MM.1S (cell line): ENCODE results near the gene CT45A9.

Source experiments
- DNase-seq: peaks from one replicate; pipeline ENCODE4 v3.0.0-alpha.2; 2015
- H2AFZ ChIP-seq: fragments of 300-600 bp; sonication (generic); 2 replicates; pipeline ENCODE4 v1.6.0; 2016; ENCODE audit warnings: antibody characterized with exemption, low read length
- H3F3A ChIP-seq: fragments of 300-600 bp; sonication (generic); 2 replicates; pipeline ENCODE4 v1.6.1; 2016; ENCODE audit warnings: mild to moderate bottlenecking, antibody characterized with exemption, low read length, moderate library complexity, mixed read lengths; ENCODE audit not compliant: insufficient read depth
- H3K27ac ChIP-seq: fragments of 300-600 bp; sonication (generic); 2 replicates; pipeline ENCODE4 v1.5.1; 2016; ENCODE audit warnings: mild to moderate bottlenecking, low read length
- H3K27me3 ChIP-seq: fragments of 300-600 bp; sonication (generic); replicated peaks from 2 replicates; pipeline ENCODE4 v1.6.0; 2016; ENCODE audit warnings: low read length; ENCODE audit not compliant: insufficient read depth
- H3K36me3 ChIP-seq: fragments of 300-600 bp; sonication (generic); replicated peaks from 2 replicates; pipeline ENCODE4 v1.6.1; 2016; ENCODE audit warnings: mild to moderate bottlenecking, low read length, mixed read lengths; ENCODE audit not compliant: insufficient read depth
- H3K4me1 ChIP-seq: fragments of 300-600 bp; sonication (generic); 2 replicates; pipeline ENCODE4 v1.6.1; 2016; ENCODE audit warnings: low read length, mixed read lengths
- H3K4me2 ChIP-seq: fragments of 300-600 bp; sonication (generic); 2 replicates; pipeline ENCODE4 v1.6.0; 2016; ENCODE audit warnings: low read depth, low read length
- H3K4me3 ChIP-seq: fragments of 300-600 bp; sonication (generic); 2 replicates; pipeline ENCODE4 v1.5.1; 2016; ENCODE audit warnings: low read length, mixed read lengths
- H3K79me2 ChIP-seq: fragments of 300-600 bp; sonication (generic); 2 replicates; pipeline ENCODE4 v1.6.1; 2016; ENCODE audit warnings: mixed run types, low read length, mixed read lengths
- H3K9ac ChIP-seq: fragments of 300-600 bp; sonication (generic); 2 replicates; pipeline ENCODE4 v1.6.1; 2016; ENCODE audit warnings: low read length, mixed read lengths
- H3K9me2 ChIP-seq: fragments of 300-600 bp; sonication (generic); replicated peaks from 2 replicates; pipeline ENCODE4 v1.6.1; 2016; ENCODE audit warnings: mild to moderate bottlenecking, low read length, mixed read lengths; ENCODE audit not compliant: insufficient read depth
- H3K9me3 ChIP-seq: fragments of 300-600 bp; sonication (generic); replicated peaks from 2 replicates; pipeline ENCODE4 v1.6.1; 2016; ENCODE audit warnings: mild to moderate bottlenecking, low read length, mixed read lengths; ENCODE audit not compliant: insufficient read depth
- H4K20me1 ChIP-seq: fragments of 300-600 bp; sonication (generic); 2 replicates; pipeline ENCODE4 v1.6.1; 2016; ENCODE audit warnings: mild to moderate bottlenecking, low read length, moderate library complexity, mixed read lengths; ENCODE audit not compliant: insufficient read depth
- CTCF ChIP-seq: fragments of 300-600 bp; sonication (generic); IDR thresholded peaks from 2 replicates; pipeline ENCODE4 v1.5.1; 2016; ENCODE audit warnings: antibody characterized with exemption, low read length, mixed read lengths
- EZH2 ChIP-seq: fragments of 300-600 bp; sonication (generic); optimal IDR thresholded peaks from 2 replicates; pipeline ENCODE3; 2017; ENCODE audit warnings: low read depth, mild to moderate bottlenecking, antibody characterized with exemption, low read length, mixed read lengths
- EZH2phosphoT487 ChIP-seq: fragments of 300-600 bp; sonication (generic); IDR thresholded peaks from 2 replicates; pipeline ENCODE4 v1.6.1; 2018; ENCODE audit warnings: antibody characterized with exemption, low read length

Gene CT45A9

GRCh38 chrX:135893294-135893817, 21.7 kb upstream of the CT45A9 start, which contains the start of the genes CT45A10 and SAGE1:
CT45A10 (minus strand) TSS chrX:135893444; CDS start chrX:135885344, 8,100 bp downstream.
SAGE1 (plus strand) TSS chrX:135893716; CDS start chrX:135896243, 2,527 bp downstream.
- Histone ChIP-seq H3K4me1 (no peaks in the 10 kb centered on the region), H2AFZ (no peak within 1 kb of the TSS), H3K4me2 (no peak within 1 kb of the TSS), H3K27ac (no peak within 1 kb of the TSS), H3K9me3 (no peaks in the 10 kb centered on the region), H3K9me2 (no peaks in the 10 kb centered on the region), H3K9ac (no peak within 1 kb of the TSS), H3F3A (no peaks in the 10 kb centered on the region), H3K79me2 (no peaks in the 10 kb centered on the region), H3K36me3 (no peaks in the 10 kb centered on the region), H3K4me3 (no peak within 1 kb of the TSS), H4K20me1 (no peaks in the 10 kb centered on the region), H3K27me3 (no peaks in the 10 kb centered on the region)
- no peak for TF ChIP-seq EZH2
- TF ChIP-seq CTCF = no peak
- no peak for TF ChIP-seq EZH2phosphoT487
- DNase-seq = no peak

- Histone ChIP-seq H3K4me2 (no peak overlapping the region), H3K4me3 (no peak overlapping the region), H3F3A (no peaks in the 10 kb centered on the region), H3K9ac (no peak overlapping the region), H3K9me2 (no peaks in the 10 kb centered on the region), H3K36me3 (no peaks in the 10 kb centered on the region), H3K27me3 (no peaks in the 10 kb centered on the region), H3K4me1 (no peaks in the 10 kb centered on the region), H3K79me2 (no peaks in the 10 kb centered on the region), H4K20me1 (no peaks in the 10 kb centered on the region), H2AFZ (no peak overlapping the region), H3K27ac (no peak overlapping the region), H3K9me3 (no peaks in the 10 kb centered on the region)
- TF ChIP-seq EZH2phosphoT487 (no peak), EZH2 (no peak), CTCF (no peak)
- no peak for DNase-seq
These were observed 21.2 kb upstream of the CT45A9 start for GRCh38 chrX:135892781-135893180.

GRCh38 chrX:135890087-135890585, 18.5 kb upstream of the CT45A9 start:
- no peak overlapping the region for H3K4me2 ChIP-seq
- H4K20me1 ChIP-seq = no peaks in the 10 kb centered on the region
- no peaks in the 10 kb centered on the region for H3K36me3 ChIP-seq
- H3K9ac ChIP-seq = no peak overlapping the region
- H3K79me2 ChIP-seq = no peaks in the 10 kb centered on the region
- H2AFZ ChIP-seq = no peak overlapping the region
- no peaks in the 10 kb centered on the region for H3K4me1 ChIP-seq
- no peak for DNase-seq
- no peaks in the 10 kb centered on the region for H3K9me3 ChIP-seq
- no peak overlapping the region for H3K27ac ChIP-seq
- no peaks in the 10 kb centered on the region for H3K27me3 ChIP-seq
- no peak for TF ChIP-seq CTCF
- no peak for TF ChIP-seq EZH2phosphoT487
- no peak for TF ChIP-seq EZH2
- H3F3A ChIP-seq = no peaks in the 10 kb centered on the region
- no peak overlapping the region for H3K4me3 ChIP-seq
- H3K9me2 ChIP-seq = no peaks in the 10 kb centered on the region
